Nephron progenitor cell (in vitro differentiated cells): ENCODE results near the gene RNF125.
"Not testable (repeated sequence)": the region's sequence is repeated elsewhere in the genome, so short reads cannot be mapped to it uniquely, and the experiment has no call there.

Experiments
- DNase-seq: peaks from one replicate; pipeline ENCODE4 v3.0.0; 2021
- H3K27ac Mint-ChIP-seq: 2 replicates; pipeline ENCODE4 v1.8.0; 2021; ENCODE audit warnings: mild to moderate bottlenecking, moderate library complexity, mixed read lengths
- H3K27me3 Mint-ChIP-seq: 2 replicates; pipeline ENCODE4 v1.8.0; 2021; ENCODE audit warnings: mild to moderate bottlenecking, low read depth, mixed read lengths; ENCODE audit not compliant: poor library complexity
- H3K36me3 Mint-ChIP-seq: 2 replicates; pipeline ENCODE4 v1.8.0; 2021; ENCODE audit warnings: low read depth, mixed read lengths
- H3K4me1 Mint-ChIP-seq: 2 replicates; pipeline ENCODE4 v1.8.0; 2021; ENCODE audit warnings: mixed read lengths
- H3K4me3 Mint-ChIP-seq: 2 replicates; pipeline ENCODE4 v1.8.0; 2021; ENCODE audit warnings: mild to moderate bottlenecking, moderate library complexity, mixed read lengths
- H3K9me3 Mint-ChIP-seq: 2 replicates; pipeline ENCODE4 v1.8.0; 2021; ENCODE audit warnings: mild to moderate bottlenecking, moderate library complexity, mixed read lengths
- CTCF ChIP-seq: fragments of 200-600 bp; sonication (generic); IDR thresholded peaks from 2 replicates; pipeline ENCODE4 v1.5.0; 2021; ENCODE audit warnings: antibody characterized with exemption

Gene RNF125

GRCh38 chr18:32072321-32072720, 53.7 kb downstream of the RNF125 start:
- Mint-ChIP-seq H3K27ac (no peak overlapping the region), H3K36me3 (no peaks in the 10 kb centered on the region), H3K27me3 (peaks cover 3% of the 10 kb centered on the region), H3K9me3 (no peaks in the 10 kb centered on the region), H3K4me3 (no peak overlapping the region), H3K4me1 (no peaks in the 10 kb centered on the region)
- no peak for DNase-seq
- peak; percentile 22 for TF ChIP-seq CTCF

- Mint-ChIP-seq H3K9me3 (no peaks in the 10 kb centered on the region), H3K36me3 (no peaks in the 10 kb centered on the region), H3K27me3 (no peaks in the 10 kb centered on the region), H3K27ac (peak overlapping the region; percentile 39), H3K4me1 (no peaks in the 10 kb centered on the region), H3K4me3 (no peak overlapping the region)
- no peak for TF ChIP-seq CTCF
- no peak for DNase-seq
Observed at GRCh38 chr18:32074206-32074605, 55.6 kb downstream of the RNF125 start.

GRCh38 chr18:32078845-32079244, 60.2 kb downstream of the RNF125 start:
- TF ChIP-seq CTCF: no peak

GRCh38 chr18:32081881-32082280, 63.3 kb downstream of the RNF125 start:
- no peak for DNase-seq
- TF ChIP-seq CTCF: no peak
- H3K4me3 Mint-ChIP-seq: no peak overlapping the region
- H3K4me1 Mint-ChIP-seq: peaks cover 9% of the 10 kb centered on the region
- H3K27ac Mint-ChIP-seq: no peak overlapping the region
- H3K27me3 Mint-ChIP-seq: peaks cover 9% of the 10 kb centered on the region
- H3K36me3 Mint-ChIP-seq: no peaks in the 10 kb centered on the region
- peaks cover 4% of the 10 kb centered on the region for H3K9me3 Mint-ChIP-seq

More at GRCh38 chr18:32078845-32079244, 60.2 kb downstream of the RNF125 start:
- H3K27ac Mint-ChIP-seq: peak overlapping the region; percentile 4
- no peaks in the 10 kb centered on the region for H3K4me1 Mint-ChIP-seq
- H3K36me3 Mint-ChIP-seq: no peaks in the 10 kb centered on the region
- no peak for DNase-seq
- no peaks in the 10 kb centered on the region for H3K27me3 Mint-ChIP-seq
- H3K4me3 Mint-ChIP-seq: no peak overlapping the region
- H3K9me3 Mint-ChIP-seq: peaks cover 4% of the 10 kb centered on the region

- Mint-ChIP-seq H3K27me3 (peaks cover 9% of the 10 kb centered on the region), H3K4me1 (peaks cover 21% of the 10 kb centered on the region), H3K27ac (peak overlapping the region; percentile 43), H3K4me3 (no peak overlapping the region), H3K9me3 (peaks cover 4% of the 10 kb centered on the region), H3K36me3 (no peaks in the 10 kb centered on the region)
- no peak for DNase-seq
- no peak for TF ChIP-seq CTCF
Observed at GRCh38 chr18:32083781-32084180, 65.2 kb downstream of the RNF125 start.

- Mint-ChIP-seq H3K27me3 (peaks cover 9% of the 10 kb centered on the region), H3K4me3 (no peak overlapping the region), H3K9me3 (no peaks in the 10 kb centered on the region), H3K27ac (no peak overlapping the region), H3K4me1 (peaks cover 26% of the 10 kb centered on the region), H3K36me3 (no peaks in the 10 kb centered on the region)
- no peak for TF ChIP-seq CTCF
- DNase-seq: no peak
Observed at GRCh38 chr18:32086881-32087280, 68.3 kb downstream of the RNF125 start.

GRCh38 chr18:32090831-32091230, 72.2 kb downstream of the RNF125 start:
- not testable (repeated sequence) for H3K9me3 Mint-ChIP-seq, H3K27me3 Mint-ChIP-seq, H3K27ac Mint-ChIP-seq, DNase-seq
- peaks cover 45% of the 10 kb centered on the region for H3K4me1 Mint-ChIP-seq
- peaks cover 24% of the 10 kb centered on the region for H3K36me3 Mint-ChIP-seq
- H3K4me3 Mint-ChIP-seq: peak overlapping the region; percentile 45
